HepG2 (cell line): Measurements from ENCODE around the gene GNAT3.

Source experiments
- ATF7 ChIP-seq, 2 experiments: fragments of 450-650 bp in 1 of 2; sonication (generic) in 1 of 2; formaldehyde crosslinking in 1 of 2; IDR thresholded peaks; 2 replicates each; pipeline versions ENCODE4 v1.4.0 to v1.6.1; 2016 to 2020; ENCODE audit warnings: antibody characterized with exemption in 1 of 2, mild to moderate bottlenecking in 1 of 2, missing genetic modification reagents in 1 of 2
- FOXP1 ChIP-seq, 2 experiments: fragments of 450-650 bp in 1 of 2; IDR thresholded peaks; 2 replicates each; pipeline ENCODE4 v1.6.1; 2017 to 2018; ENCODE audit warnings: antibody characterized with exemption in 1 of 2
- JUNB ChIP-seq: sonication (generic); formaldehyde crosslinking; IDR thresholded peaks from 2 replicates; pipeline ENCODE4 v1.8.0; 2022; ENCODE audit warnings: missing genetic modification reagents, mild to moderate bottlenecking, borderline replicate concordance
- NR2F2 ChIP-seq: IDR thresholded peaks from 2 replicates; pipeline ENCODE4 v1.6.1; 2012; ENCODE audit warnings: low read depth, inconsistent platforms, borderline replicate concordance
- PRPF4 ChIP-seq: fragments of 200-400 bp; formaldehyde crosslinking; IDR thresholded peaks from 2 replicates; pipeline ENCODE4 v1.6.1; 2016; ENCODE audit warnings: low read length, low read depth; ENCODE audit not compliant: poor library complexity, severe bottlenecking
- RBAK ChIP-seq: sonication (generic); formaldehyde crosslinking; IDR thresholded peaks from 2 replicates; pipeline ENCODE4 v1.5.1; 2020; ENCODE audit warnings: mild to moderate bottlenecking, missing genetic modification reagents
- RFX5 ChIP-seq: IDR thresholded peaks from 2 replicates; pipeline ENCODE4 v1.6.1; 2011; ENCODE audit warnings: low read depth, low read length, improper control_type of control experiment
- RNF2 ChIP-seq: fragments of 450-650 bp; conservative IDR thresholded peaks from 2 replicates; pipeline ENCODE4 v1.6.1; 2016; ENCODE audit warnings: low read depth
- ZBTB2 ChIP-seq: sonication (generic); formaldehyde crosslinking; IDR thresholded peaks from 2 replicates; pipeline ENCODE4 v1.8.0; 2022; ENCODE audit warnings: low read depth, missing genetic modification reagents
- ZHX1 ChIP-seq: sonication (generic); formaldehyde crosslinking; IDR thresholded peaks from 2 replicates; pipeline ENCODE4 v1.8.1; 2022; ENCODE audit warnings: low read depth, mild to moderate bottlenecking, missing genetic modification reagents
- ZNF44 ChIP-seq: sonication (generic); formaldehyde crosslinking; IDR thresholded peaks from 2 replicates; pipeline ENCODE4 v1.5.1; 2020; ENCODE audit warnings: mild to moderate bottlenecking, missing genetic modification reagents
- TF ChIP-seq, protein P1 (sequence below): sonication (generic); formaldehyde crosslinking; IDR thresholded peaks from 2 replicates; pipeline ENCODE4 v1.5.0; 2020; ENCODE audit warnings: mild to moderate bottlenecking, missing genetic modification reagents, moderate library complexity
- TF ChIP-seq, protein P2 (sequence below), 2 experiments: IDR thresholded peaks; 2 replicates each; pipeline ENCODE4 v1.6.1; 2011 to 2012; ENCODE audit warnings: low read length in 2 of 2, borderline replicate concordance in 1 of 2, low read depth in 1 of 2, mild to moderate bottlenecking in 1 of 2, moderate library complexity in 1 of 2
- TF ChIP-seq, protein P3 (sequence below): sonication (generic); formaldehyde crosslinking; IDR thresholded peaks from 2 replicates; pipeline ENCODE4 v1.4.0; 2020; ENCODE audit warnings: low read depth, mild to moderate bottlenecking, missing genetic modification reagents

DNA sequence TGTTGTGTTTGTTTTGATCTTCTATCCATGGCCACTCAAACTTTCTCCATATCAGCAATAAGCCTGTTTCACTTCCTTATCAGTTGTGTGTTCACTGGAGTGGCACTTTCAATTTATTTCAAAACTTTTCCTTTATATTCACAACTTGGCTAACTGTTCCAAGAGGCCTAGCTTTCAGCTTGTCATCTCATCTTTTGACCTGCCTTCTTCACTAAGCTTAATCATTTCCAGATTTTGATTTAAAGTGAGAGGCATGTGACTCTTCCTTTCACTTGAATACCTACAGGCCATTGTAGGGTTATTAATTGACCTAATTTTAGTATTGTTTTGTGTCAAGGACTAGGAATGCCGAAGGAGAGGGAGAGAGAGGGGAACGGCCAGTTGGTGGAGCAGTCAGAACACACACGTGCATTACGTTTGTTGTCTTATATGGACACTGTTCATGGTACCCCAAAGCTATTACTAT is 5.5 kb upstream of the GNAT3 start:
- no peak for TF ChIP-seq ZNF44
- no peak for TF ChIP-seq RNF2
- TF ChIP-seq FOXP1 (IDR thresholded peaks at IDR 0.05) = no peak
- TF ChIP-seq FOXP1 (CRISPR knock-in tag; IDR thresholded peaks at IDR 0.05) = no peak
- TF ChIP-seq, protein P1, sequence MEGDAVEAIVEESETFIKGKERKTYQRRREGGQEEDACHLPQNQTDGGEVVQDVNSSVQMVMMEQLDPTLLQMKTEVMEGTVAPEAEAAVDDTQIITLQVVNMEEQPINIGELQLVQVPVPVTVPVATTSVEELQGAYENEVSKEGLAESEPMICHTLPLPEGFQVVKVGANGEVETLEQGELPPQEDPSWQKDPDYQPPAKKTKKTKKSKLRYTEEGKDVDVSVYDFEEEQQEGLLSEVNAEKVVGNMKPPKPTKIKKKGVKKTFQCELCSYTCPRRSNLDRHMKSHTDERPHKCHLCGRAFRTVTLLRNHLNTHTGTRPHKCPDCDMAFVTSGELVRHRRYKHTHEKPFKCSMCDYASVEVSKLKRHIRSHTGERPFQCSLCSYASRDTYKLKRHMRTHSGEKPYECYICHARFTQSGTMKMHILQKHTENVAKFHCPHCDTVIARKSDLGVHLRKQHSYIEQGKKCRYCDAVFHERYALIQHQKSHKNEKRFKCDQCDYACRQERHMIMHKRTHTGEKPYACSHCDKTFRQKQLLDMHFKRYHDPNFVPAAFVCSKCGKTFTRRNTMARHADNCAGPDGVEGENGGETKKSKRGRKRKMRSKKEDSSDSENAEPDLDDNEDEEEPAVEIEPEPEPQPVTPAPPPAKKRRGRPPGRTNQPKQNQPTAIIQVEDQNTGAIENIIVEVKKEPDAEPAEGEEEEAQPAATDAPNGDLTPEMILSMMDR (CRISPR knock-in tag) = no peak
- no peak for TF ChIP-seq RFX5
- no peak for TF ChIP-seq ATF7 (IDR thresholded peaks at IDR 0.05)
- no peak for TF ChIP-seq ATF7 (CRISPR knock-in tag; IDR thresholded peaks at IDR 0.05)
- TF ChIP-seq, protein P2, sequence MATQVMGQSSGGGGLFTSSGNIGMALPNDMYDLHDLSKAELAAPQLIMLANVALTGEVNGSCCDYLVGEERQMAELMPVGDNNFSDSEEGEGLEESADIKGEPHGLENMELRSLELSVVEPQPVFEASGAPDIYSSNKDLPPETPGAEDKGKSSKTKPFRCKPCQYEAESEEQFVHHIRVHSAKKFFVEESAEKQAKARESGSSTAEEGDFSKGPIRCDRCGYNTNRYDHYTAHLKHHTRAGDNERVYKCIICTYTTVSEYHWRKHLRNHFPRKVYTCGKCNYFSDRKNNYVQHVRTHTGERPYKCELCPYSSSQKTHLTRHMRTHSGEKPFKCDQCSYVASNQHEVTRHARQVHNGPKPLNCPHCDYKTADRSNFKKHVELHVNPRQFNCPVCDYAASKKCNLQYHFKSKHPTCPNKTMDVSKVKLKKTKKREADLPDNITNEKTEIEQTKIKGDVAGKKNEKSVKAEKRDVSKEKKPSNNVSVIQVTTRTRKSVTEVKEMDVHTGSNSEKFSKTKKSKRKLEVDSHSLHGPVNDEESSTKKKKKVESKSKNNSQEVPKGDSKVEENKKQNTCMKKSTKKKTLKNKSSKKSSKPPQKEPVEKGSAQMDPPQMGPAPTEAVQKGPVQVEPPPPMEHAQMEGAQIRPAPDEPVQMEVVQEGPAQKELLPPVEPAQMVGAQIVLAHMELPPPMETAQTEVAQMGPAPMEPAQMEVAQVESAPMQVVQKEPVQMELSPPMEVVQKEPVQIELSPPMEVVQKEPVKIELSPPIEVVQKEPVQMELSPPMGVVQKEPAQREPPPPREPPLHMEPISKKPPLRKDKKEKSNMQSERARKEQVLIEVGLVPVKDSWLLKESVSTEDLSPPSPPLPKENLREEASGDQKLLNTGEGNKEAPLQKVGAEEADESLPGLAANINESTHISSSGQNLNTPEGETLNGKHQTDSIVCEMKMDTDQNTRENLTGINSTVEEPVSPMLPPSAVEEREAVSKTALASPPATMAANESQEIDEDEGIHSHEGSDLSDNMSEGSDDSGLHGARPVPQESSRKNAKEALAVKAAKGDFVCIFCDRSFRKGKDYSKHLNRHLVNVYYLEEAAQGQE (IDR thresholded peaks at IDR 0.05; ENCODE audit: borderline replicate concordance in 1 of 2, low read depth in 1 of 2, low read length in 2 of 2) = no peak
- TF ChIP-seq NR2F2 = no peak
- TF ChIP-seq ZBTB2 = no peak
- no peak for TF ChIP-seq RBAK (CRISPR knock-in tag)
- no peak for TF ChIP-seq ZHX1 (CRISPR knock-in tag)
- TF ChIP-seq JUNB (CRISPR knock-in tag) = no peak
- TF ChIP-seq, protein P3, sequence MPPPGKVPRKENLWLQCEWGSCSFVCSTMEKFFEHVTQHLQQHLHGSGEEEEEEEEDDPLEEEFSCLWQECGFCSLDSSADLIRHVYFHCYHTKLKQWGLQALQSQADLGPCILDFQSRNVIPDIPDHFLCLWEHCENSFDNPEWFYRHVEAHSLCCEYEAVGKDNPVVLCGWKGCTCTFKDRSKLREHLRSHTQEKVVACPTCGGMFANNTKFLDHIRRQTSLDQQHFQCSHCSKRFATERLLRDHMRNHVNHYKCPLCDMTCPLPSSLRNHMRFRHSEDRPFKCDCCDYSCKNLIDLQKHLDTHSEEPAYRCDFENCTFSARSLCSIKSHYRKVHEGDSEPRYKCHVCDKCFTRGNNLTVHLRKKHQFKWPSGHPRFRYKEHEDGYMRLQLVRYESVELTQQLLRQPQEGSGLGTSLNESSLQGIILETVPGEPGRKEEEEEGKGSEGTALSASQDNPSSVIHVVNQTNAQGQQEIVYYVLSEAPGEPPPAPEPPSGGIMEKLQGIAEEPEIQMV = no peak
- no peak for TF ChIP-seq PRPF4
